Activated T-helper 1 cell treated with anti-CD3 and anti-CD28 coated beads, Interleukin-12 subunit alpha, Interleukin-12 subunit beta, Interleukin-2, Interleukin-4 antibody, amounts not matched to agents 30 ng/mL and 10 ng/mL and 1 ng/mL, durations not matched to agents 14 hours and 24 hours and 36 hours (primary cell): Measurements from ENCODE around the gene KCNQ4. TPM values are rescaled to one million over a fixed set of nuclear protein-coding genes. Genes with fewer than 3 reads are reported as not detected.

Experiments
- DNase-seq: peaks from one replicate; pipeline ENCODE4 v3.0.0; 2021; ENCODE audit warnings: low spot score
- H3K27ac Mint-ChIP-seq: one replicate; pipeline ENCODE4 v1.8.0; 2021; ENCODE audit warnings: mild to moderate bottlenecking, mixed read lengths
- H3K27me3 Mint-ChIP-seq: one replicate; pipeline ENCODE4 v1.8.0; 2022; ENCODE audit warnings: mild to moderate bottlenecking, moderate library complexity, mixed read lengths; ENCODE audit not compliant: insufficient read depth
- H3K36me3 Mint-ChIP-seq: one replicate; pipeline ENCODE4 v1.8.0; 2021; ENCODE audit warnings: low read depth, mixed read lengths
- H3K4me1 Mint-ChIP-seq: one replicate; pipeline ENCODE4 v1.8.0; 2021; ENCODE audit warnings: low read depth, mixed read lengths
- H3K4me3 Mint-ChIP-seq: one replicate; pipeline ENCODE4 v1.8.0; 2021; ENCODE audit warnings: mild to moderate bottlenecking, moderate library complexity, mixed read lengths
- H3K9me3 Mint-ChIP-seq: one replicate; pipeline ENCODE4 v1.8.0; 2021; ENCODE audit warnings: mixed read lengths
- intact Hi-C: fragments of 100-400 bp; cut with micrococcal nuclease; formaldehyde crosslinking; loops from one replicate; pipeline ENCODE4 v1.15.1; 2024
- total RNA-seq: library from RNA; stranded (reverse); gene quantifications from 2 replicates; pipeline ENCODE4 v1.2.3, GENCODE V29; 2022

The KCNQ4 gene
- total RNA-seq, 1 donor from 2014 or later: 0.88 TPM

DNA sequence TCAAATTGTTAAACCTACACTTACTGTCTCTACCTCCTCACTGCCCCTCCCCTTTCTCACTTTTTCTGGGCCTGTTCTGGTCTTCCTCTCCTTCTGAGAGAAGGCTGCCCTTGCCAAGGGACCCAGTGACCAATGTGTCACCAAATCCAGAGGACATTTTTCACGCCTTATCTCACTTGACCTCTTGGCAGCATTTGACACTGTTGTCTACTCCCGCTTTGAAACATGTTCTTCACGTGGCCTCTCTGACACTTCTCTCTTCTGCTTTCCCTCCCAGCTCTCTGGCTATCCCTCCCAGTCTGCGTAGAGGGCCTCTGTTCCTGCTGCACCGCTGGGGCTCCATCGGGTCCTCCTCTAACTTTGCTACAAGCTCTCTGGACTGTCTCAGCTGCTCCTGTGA lies 25.3 kb downstream of the KCNQ4 start:
- H3K27me3 Mint-ChIP-seq: peaks cover 7% of the 10 kb centered on the region
- peaks cover 24% of the 10 kb centered on the region for H3K4me1 Mint-ChIP-seq
- H3K36me3 Mint-ChIP-seq: no peaks in the 10 kb centered on the region
- H3K9me3 Mint-ChIP-seq: peaks cover 4% of the 10 kb centered on the region
- intact Hi-C loops: loop anchor here (5.0 kb wide), 1 partner anchor 168 kb away; the partner anchor contains the start of gene CTPS1
- peak overlapping the region; percentile 79 for H3K27ac Mint-ChIP-seq
- H3K4me3 Mint-ChIP-seq: no peak overlapping the region
- DNase-seq: no peak

DNA sequence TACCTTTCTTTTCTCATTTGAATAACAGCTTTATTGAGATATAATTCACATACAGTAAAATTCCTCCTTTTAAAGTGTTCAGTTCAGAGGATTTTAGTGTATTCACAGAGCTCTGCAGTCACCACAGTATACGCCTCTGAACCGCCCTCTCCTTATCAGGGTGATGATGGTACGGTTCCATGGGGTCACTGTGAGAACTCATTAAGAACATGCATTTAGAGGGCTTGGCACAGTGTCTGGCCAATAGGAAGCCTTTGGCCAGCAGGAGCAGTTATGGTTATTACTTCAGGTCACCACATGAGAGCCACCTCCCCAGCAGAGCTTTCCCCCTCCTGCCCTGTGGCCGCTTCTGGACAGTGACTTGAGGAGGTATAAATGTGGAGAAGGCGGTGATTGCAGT lies 27.3 kb downstream of the KCNQ4 start:
- Mint-ChIP-seq H3K36me3 (no peaks in the 10 kb centered on the region), H3K27ac (no peak overlapping the region), H3K9me3 (peaks cover 4% of the 10 kb centered on the region), H3K27me3 (peaks cover 11% of the 10 kb centered on the region), H3K4me3 (no peak overlapping the region), H3K4me1 (peaks cover 24% of the 10 kb centered on the region)
- DNase-seq: no peak
- intact Hi-C loops: no loop called here

DNA sequence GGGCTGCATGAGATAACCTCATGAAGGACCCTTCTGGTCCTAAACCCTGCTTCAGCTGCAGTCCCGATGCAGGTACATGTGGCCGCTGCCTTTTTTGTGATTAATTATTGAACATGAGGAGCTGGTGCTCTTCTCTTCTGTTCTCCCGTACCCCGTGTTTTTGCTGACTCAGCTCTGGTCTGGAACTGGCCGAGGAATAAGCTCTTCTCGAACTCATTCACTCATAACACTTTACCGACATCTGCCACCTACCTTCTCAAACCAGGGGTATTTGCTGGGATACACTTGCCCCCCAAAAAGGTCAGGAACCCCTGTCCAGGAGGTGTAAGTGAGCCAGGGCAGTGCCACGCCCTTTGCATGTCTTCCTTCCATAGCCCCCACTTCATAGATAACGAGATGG lies 31.8 kb downstream of the KCNQ4 start:
- intact Hi-C loops: no loop called here
- Mint-ChIP-seq H3K4me1 (peaks cover 8% of the 10 kb centered on the region), H3K27me3 (peaks cover 14% of the 10 kb centered on the region), H3K36me3 (no peaks in the 10 kb centered on the region), H3K4me3 (no peak overlapping the region), H3K27ac (no peak overlapping the region), H3K9me3 (no peaks in the 10 kb centered on the region)
- no peak for DNase-seq

DNA sequence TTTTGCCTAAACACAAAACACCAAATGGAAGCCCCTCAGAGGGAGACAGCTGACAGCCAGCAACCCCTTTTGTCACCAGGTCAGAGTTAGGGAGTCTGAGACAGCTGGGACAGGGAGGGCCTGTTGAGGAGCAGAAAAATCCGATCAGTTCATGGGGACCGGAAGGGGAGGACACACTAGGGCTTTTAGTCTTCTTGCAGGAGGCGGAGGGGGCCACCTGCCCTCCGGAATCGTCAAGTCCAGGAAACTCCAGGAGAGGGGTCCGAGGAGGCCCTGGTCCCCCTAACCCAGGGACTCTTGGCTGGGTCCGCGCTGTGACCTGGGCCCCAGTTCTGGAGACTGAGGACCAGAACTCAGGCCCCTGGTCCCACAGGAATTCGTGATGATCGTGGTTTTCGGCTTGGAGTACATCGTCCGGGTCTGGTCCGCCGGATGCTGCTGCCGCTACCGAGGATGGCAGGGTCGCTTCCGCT lies 34.2 kb downstream of the KCNQ4 start:
- Mint-ChIP-seq H3K27ac (no peak overlapping the region), H3K4me3 (peak overlapping the region; percentile 66), H3K9me3 (no peaks in the 10 kb centered on the region), H3K36me3 (no peaks in the 10 kb centered on the region), H3K4me1 (peaks cover 4% of the 10 kb centered on the region), H3K27me3 (peaks cover 14% of the 10 kb centered on the region)
- DNase-seq: no peak
- intact Hi-C loops: loop anchor here (1.0 to 2.0 kb wide), 2 partner anchors 15 to 45 kb away; partner anchors contain the start of gene CITED4

DNA sequence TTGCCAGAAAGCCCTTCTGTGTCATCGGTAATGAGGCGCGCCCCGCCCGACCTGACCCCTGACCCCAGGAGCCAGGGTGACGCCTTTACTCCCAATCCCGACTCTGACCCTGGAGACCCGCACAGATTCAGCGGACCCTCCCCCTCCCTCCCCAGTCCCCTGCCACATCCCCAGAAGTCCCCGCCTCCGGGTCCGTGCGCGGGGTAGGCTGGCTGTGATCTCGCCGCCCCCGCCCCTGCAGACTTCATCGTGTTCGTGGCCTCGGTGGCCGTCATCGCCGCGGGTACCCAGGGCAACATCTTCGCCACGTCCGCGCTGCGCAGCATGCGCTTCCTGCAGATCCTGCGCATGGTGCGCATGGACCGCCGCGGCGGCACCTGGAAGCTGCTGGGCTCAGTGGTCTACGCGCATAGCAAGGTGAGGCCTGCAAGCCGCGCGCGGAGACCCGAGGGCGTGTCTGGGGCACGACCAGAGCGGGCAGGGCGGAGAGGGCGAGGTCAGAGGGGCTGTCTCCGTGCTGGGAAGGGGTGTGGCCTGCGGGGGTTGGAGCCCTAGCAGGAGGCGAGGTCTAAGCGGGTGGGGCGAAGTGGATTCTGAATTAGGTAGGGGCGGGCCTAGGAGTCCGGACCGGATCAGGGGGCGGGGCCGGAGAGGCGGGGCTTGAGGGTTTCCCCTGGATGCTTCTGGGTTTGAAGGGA lies 34.8 kb downstream of the KCNQ4 start:
- Mint-ChIP-seq H3K4me1 (peaks cover 4% of the 10 kb centered on the region), H3K4me3 (peak overlapping the region; percentile 66), H3K36me3 (no peaks in the 10 kb centered on the region), H3K27ac (peak overlapping the region; percentile 52), H3K9me3 (no peaks in the 10 kb centered on the region), H3K27me3 (peaks cover 9% of the 10 kb centered on the region)
- intact Hi-C loops: loop anchor here (2.0 kb wide), 1 partner anchor 44 kb away; the partner anchor contains the start of gene CITED4
- DNase-seq: peak; percentile 89

DNA sequence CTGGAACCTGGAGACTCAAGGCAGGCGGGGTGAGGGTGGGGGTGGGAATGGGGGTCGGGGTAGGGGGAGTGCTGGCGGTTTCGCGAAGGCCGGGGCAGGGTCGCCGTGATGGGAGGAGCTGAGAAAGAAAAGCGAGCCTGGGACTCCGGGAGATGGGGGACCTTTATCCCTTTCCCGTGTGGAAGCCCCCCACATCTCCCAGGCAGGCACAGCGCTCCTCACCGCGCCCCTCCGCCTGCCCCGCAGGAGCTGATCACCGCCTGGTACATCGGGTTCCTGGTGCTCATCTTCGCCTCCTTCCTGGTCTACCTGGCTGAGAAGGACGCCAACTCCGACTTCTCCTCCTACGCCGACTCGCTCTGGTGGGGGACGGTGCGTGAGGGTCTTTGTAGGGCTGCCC lies 35.5 kb downstream of the KCNQ4 start:
- intact Hi-C loops: loop anchor here (2.0 kb wide), 1 partner anchor 44 kb away; the partner anchor contains the start of gene CITED4
- no peak overlapping the region for H3K27ac Mint-ChIP-seq
- no peaks in the 10 kb centered on the region for H3K9me3 Mint-ChIP-seq
- peaks cover 4% of the 10 kb centered on the region for H3K4me1 Mint-ChIP-seq
- DNase-seq: no peak
- H3K4me3 Mint-ChIP-seq: peak overlapping the region; percentile 51
- H3K27me3 Mint-ChIP-seq: peaks cover 8% of the 10 kb centered on the region
- no peaks in the 10 kb centered on the region for H3K36me3 Mint-ChIP-seq

DNA sequence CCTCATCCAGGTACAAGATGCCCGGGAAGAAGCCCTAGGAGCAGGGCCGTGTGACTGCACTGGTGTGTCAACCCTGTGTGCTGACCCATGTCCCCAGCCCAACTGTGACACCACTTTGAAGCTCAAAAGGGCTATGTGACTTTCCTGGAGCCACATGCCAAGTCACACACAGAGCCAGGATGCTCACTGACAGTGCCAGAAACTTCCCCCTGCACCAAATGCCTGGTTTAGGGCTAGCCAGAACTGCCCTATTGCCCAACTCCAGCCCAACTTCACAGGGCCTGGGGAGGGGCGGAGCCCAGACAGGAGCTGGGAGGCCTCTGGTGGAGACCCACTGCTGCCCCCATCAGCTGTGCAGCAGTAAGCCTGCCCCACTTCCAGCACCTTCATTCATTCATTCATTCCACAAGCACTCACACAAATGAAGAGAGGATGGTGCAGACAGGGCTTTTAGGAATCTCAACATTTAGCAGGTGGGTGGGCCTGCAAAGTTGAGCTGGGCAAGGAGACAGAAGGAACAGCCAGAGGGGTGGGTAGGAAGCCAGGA lies 36.7 kb downstream of the KCNQ4 start:
- Mint-ChIP-seq H3K36me3 (no peaks in the 10 kb centered on the region), H3K27me3 (peaks cover 5% of the 10 kb centered on the region), H3K27ac (no peak overlapping the region), H3K4me3 (no peak overlapping the region), H3K4me1 (peaks cover 15% of the 10 kb centered on the region), H3K9me3 (no peaks in the 10 kb centered on the region)
- no peak for DNase-seq
- intact Hi-C loops: no loop called here

DNA sequence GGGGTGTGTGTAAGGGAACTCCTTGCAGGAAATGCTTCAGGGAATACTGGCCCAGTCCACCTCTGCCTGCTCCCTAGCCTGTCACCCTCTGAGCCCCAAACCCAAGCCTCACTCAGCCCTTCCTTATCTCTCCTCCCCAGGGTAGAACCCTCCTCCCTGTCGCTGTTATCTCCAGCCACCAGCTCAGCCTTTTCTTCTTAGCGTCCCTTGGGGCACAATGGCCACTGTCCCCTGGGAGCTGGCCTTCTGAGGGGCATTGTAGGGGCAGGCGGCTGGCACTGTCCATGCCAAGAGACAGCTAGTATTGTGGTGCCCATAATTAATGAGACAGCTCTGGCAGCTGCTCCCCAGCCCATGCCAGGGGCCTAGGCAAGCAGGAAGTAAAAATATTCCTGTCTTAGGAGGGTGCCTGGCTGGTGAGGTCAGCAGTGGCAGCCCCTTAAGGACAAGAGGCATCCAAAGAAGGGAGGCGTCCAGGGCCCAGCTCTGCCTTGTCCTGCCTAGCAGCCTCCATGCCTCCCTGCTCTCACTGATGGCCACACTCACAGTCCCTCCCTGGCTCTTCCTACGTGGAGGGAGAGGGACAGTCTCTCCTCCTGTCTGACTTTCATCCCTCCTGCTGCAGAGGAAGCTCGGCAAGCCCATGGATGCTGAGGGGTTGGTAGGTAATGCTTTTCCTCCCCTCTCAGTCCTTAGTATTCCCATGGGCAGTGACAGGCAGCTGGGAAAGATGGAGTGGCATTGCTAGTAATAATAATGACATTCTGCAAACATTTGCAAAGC lies 37.5 kb downstream of the KCNQ4 start:
- Mint-ChIP-seq H3K36me3 (no peaks in the 10 kb centered on the region), H3K27me3 (peaks cover 5% of the 10 kb centered on the region)

DNA sequence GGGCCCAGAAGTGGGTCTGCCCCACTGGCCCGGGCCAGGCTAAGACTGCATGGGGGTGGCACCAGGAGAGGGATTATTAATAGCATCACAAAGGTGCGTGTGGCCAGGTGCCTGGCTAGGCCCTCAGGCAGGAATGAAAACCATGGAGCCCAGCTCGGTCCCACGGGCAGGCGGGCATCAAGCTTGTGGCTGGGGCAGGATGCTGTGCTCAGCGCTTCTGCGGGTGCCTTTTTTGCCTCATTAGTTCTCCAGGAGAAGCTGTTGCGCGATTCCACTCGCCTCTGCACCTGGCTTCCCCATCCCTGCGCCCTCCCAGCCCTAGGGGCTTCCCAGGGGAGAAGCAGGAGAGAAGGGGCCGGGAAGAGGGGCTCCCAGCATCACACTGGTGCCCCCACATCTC lies 39.3 kb downstream of the KCNQ4 start:
- DNase-seq: no peak
- no peaks in the 10 kb centered on the region for H3K9me3 Mint-ChIP-seq
- H3K4me1 Mint-ChIP-seq: peaks cover 28% of the 10 kb centered on the region
- intact Hi-C loops: no loop called here
- H3K4me3 Mint-ChIP-seq: no peak overlapping the region
- no peaks in the 10 kb centered on the region for H3K36me3 Mint-ChIP-seq
- no peak overlapping the region for H3K27ac Mint-ChIP-seq
- no peaks in the 10 kb centered on the region for H3K27me3 Mint-ChIP-seq

More for the DNA sequence above, 37.5 kb downstream of the KCNQ4 start:
- H3K4me3 Mint-ChIP-seq: no peak overlapping the region
- no peak for DNase-seq
- intact Hi-C loops: no loop called here
- H3K9me3 Mint-ChIP-seq: no peaks in the 10 kb centered on the region
- H3K4me1 Mint-ChIP-seq: peaks cover 23% of the 10 kb centered on the region
- no peak overlapping the region for H3K27ac Mint-ChIP-seq

DNA sequence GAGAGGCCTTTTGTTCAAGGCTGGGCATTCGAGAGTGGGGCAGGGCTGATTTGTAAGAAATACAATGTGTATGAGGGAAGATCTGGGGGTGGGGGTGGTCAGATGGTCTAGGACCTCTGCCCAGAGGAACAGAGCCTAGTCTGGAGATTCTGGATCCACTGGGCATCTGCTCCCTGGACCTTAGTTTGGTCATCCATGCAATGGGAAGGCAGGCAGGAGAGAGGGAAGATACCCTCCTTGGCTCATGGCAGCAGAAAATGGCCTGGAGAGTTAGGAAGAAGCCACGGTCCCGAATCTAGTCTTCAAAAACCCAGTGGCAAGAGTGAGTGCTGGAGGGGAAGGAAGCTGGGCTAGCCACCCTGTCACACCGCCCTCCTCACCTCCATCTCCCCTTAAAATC lies 39.8 kb downstream of the KCNQ4 start:
- no peak for DNase-seq
- Mint-ChIP-seq H3K27me3 (no peaks in the 10 kb centered on the region), H3K36me3 (no peaks in the 10 kb centered on the region), H3K9me3 (no peaks in the 10 kb centered on the region), H3K4me1 (peaks cover 28% of the 10 kb centered on the region), H3K4me3 (no peak overlapping the region), H3K27ac (no peak overlapping the region)
- intact Hi-C loops: no loop called here

DNA sequence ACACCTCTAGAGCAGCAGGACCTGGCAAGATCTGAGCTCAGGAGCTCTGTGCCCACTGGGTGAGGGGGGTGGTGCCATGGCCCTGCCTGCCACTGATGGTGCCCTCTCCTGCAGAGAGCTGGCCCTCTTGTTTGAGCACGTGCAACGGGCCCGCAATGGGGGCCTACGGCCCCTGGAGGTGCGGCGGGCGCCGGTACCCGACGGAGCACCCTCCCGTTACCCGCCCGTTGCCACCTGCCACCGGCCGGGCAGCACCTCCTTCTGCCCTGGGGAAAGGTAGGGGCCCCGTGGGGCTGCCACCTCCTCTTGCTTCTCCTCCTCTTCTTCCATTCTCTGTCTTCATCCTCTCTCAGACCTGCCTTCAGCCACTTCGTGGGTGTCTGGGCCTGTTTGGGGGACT lies 40.4 kb downstream of the KCNQ4 start:
- intact Hi-C loops: no loop called here
- no peak overlapping the region for H3K4me3 Mint-ChIP-seq

DNA sequence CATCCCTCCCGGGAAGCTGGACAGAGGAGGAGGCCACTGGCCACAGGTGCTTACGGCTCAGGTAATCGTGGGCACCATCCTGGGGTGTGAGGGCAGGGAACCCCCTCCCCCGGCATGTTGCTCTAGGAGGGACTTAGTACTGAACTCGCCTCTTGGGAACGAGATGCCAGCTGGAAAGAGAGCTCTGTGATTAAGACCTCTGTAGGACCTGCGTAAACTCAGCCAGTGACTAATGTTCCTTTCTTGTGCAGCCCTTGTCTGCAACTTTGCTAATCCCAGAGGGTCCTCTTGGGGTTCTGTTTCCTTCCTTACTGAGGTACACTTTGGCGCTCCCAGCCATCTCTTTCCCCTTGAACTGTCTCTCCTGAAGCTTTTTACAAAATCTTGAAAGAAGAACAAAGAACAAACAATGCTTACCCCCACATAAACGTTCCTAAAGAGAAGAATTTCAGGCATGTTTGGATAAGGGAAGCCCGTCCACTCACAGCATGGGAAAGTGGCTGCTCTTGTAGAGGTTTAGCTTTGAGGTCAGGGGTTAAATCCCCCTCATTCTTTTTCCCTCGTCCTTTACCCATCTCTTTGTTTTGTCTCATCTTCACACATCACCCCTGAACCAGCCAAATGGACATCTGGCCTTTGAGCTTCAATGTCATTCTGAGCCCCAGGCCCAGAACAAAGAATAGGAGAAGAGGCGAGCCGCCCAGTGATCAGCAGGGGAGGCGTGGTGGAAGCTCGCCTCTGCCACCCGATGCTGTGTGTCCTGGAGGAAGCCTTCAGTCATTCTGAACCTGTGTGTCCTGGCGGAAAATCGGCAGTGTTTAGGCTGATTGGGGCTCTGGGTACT lies 41.2 kb downstream of the KCNQ4 start:
- peak overlapping the region; percentile 48 for H3K27ac Mint-ChIP-seq
- no peak for DNase-seq
- H3K36me3 Mint-ChIP-seq: no peaks in the 10 kb centered on the region
- no peaks in the 10 kb centered on the region for H3K9me3 Mint-ChIP-seq
- no peaks in the 10 kb centered on the region for H3K27me3 Mint-ChIP-seq
- H3K4me3 Mint-ChIP-seq: no peak overlapping the region
- intact Hi-C loops: no loop called here
- peaks cover 24% of the 10 kb centered on the region for H3K4me1 Mint-ChIP-seq

More for the DNA sequence above, 40.4 kb downstream of the KCNQ4 start:
- peaks cover 28% of the 10 kb centered on the region for H3K4me1 Mint-ChIP-seq
- H3K36me3 Mint-ChIP-seq: no peaks in the 10 kb centered on the region
- H3K27ac Mint-ChIP-seq: no peak overlapping the region
- no peaks in the 10 kb centered on the region for H3K9me3 Mint-ChIP-seq
- H3K27me3 Mint-ChIP-seq: no peaks in the 10 kb centered on the region
- no peak for DNase-seq
